ENCODE results near the gene RNF183. TPM values are rescaled to one million over a fixed set of nuclear protein-coding genes. Genes with fewer than 3 reads are reported as not detected.
"Not testable (repeated sequence)": the region's sequence is repeated elsewhere in the genome, so short reads cannot be mapped to it uniquely, and the experiment has no call there.

Gene RNF183
- total RNA-seq, 1 experiment from 2014 or later: 1.5 TPM

DNA sequence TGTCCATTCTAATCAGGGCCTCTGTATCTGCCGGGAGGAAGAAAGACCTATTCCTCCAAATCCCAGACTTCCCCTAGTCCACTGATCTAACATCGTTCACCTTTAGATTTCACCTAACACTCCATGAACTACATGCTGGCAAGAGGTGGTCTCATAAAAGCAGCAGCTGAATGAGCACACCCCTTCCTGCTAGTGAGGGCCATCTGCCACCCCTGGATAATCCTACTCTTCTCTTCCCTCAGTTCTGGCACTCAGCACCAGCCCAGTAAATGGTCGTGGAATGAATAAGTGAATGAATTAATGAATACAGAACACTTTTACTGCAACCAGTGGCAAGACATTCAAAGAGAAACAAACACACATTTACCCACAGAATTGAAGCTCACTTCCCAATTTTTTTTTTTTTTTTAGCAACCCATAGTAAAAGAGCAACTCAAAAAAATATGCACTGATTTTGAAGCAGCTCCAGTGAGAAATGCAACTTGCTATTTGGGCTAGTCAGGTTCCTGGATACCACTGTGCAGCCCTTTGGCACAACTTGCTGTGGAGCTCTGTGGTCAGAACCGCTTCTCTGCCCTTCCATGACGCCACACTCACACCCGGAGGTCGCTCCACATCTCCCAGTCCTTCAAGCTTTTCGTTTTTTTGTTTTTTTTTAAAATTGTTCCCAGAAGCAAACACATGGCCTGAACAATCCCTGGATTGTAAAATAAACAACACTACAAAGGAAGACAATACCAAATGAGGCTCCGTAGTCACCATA, 6.2 kb downstream of the RNF183 start:
- TF ChIP-seq, protein P1, sequence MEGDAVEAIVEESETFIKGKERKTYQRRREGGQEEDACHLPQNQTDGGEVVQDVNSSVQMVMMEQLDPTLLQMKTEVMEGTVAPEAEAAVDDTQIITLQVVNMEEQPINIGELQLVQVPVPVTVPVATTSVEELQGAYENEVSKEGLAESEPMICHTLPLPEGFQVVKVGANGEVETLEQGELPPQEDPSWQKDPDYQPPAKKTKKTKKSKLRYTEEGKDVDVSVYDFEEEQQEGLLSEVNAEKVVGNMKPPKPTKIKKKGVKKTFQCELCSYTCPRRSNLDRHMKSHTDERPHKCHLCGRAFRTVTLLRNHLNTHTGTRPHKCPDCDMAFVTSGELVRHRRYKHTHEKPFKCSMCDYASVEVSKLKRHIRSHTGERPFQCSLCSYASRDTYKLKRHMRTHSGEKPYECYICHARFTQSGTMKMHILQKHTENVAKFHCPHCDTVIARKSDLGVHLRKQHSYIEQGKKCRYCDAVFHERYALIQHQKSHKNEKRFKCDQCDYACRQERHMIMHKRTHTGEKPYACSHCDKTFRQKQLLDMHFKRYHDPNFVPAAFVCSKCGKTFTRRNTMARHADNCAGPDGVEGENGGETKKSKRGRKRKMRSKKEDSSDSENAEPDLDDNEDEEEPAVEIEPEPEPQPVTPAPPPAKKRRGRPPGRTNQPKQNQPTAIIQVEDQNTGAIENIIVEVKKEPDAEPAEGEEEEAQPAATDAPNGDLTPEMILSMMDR (IDR thresholded peaks at IDR 0.05; ENCODE audit: insufficient read depth in 1 of 2, low read depth in 1 of 2, low read length in 1 of 2, severe bottlenecking in 1 of 2, unreplicated experiment in 1 of 2): no peak
- no peak for DNase-seq
- no peaks in the 10 kb centered on the region for H3K4me1 ChIP-seq
- Mint-ChIP-seq H3K27me3 (ENCODE audit: insufficient read depth, unreplicated experiment) (no peaks in the 10 kb centered on the region), H3K4me1 (ENCODE audit: low read depth, unreplicated experiment) (peaks cover 7% of the 10 kb centered on the region), H3K27ac (ENCODE audit: unreplicated experiment) (no peak overlapping the region), H3K4me3 (ENCODE audit: unreplicated experiment) (no peak overlapping the region), H3K36me3 (ENCODE audit: insufficient read depth, unreplicated experiment) (peaks cover 12% of the 10 kb centered on the region), H3K9me3 (ENCODE audit: unreplicated experiment) (no peaks in the 10 kb centered on the region)
- H3K27me3 ChIP-seq (replicated peaks; ENCODE audit: control insufficient read depth, insufficient read depth, low read length): no peaks in the 10 kb centered on the region
- no peaks in the 10 kb centered on the region; the same call in 1 of the 2 replicates for H3K36me3 ChIP-seq (ENCODE audit: control insufficient read depth, insufficient read depth, low read length)
- intact Hi-C loops (cut with micrococcal nuclease; ENCODE audit: unreplicated experiment): no loop called here
- H3K9me3 ChIP-seq: no peaks in the 10 kb centered on the region
- no peak overlapping the region for H3K4me3 ChIP-seq (ENCODE audit: low read depth, low read length)
- POLR2A ChIA-PET: interaction anchor here (0.8 kb wide), 1 partner anchor 22 kb away, joined by 3 read pairs; the partner anchor contains the start of gene CDC26
- no TSS peak for BruUV-seq (replicated peaks)
- CTCF ChIA-PET: no interaction called here

DNA sequence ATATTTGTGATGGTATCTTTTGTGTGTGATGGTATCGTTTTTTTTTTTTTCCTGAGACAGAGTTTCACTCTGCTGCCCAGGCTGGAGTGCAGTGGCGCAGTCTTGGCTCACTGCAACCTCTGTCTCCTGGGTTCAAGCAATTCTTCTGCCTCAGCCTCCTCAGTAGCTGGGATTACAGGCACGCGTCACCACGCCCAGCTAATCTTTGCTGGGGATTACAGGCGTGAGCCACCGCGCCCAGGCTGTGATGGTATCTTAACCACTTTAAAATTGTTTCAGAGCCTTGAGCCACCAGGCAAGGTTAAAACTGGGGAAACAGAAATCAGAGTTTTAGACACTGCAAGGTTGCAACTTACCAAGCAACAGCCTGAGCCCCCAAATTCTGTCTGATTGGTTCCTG, 6.9 kb downstream of the RNF183 start:
- H3K9me3 Mint-ChIP-seq (ENCODE audit: unreplicated experiment); H3K9me3 ChIP-seq; H3K4me1 ChIP-seq; H3K27me3 ChIP-seq (replicated peaks; ENCODE audit: control insufficient read depth, insufficient read depth, low read length); H3K4me1 Mint-ChIP-seq (ENCODE audit: low read depth, unreplicated experiment); H3K36me3 ChIP-seq (ENCODE audit: control insufficient read depth, insufficient read depth, low read length); H3K4me3 Mint-ChIP-seq (ENCODE audit: unreplicated experiment); BruUV-seq (replicated peaks); H3K27me3 Mint-ChIP-seq (ENCODE audit: insufficient read depth, unreplicated experiment); POLR2A ChIA-PET; intact Hi-C loops (cut with micrococcal nuclease; ENCODE audit: unreplicated experiment); DNase-seq; H3K4me3 ChIP-seq (ENCODE audit: low read depth, low read length); CTCF ChIA-PET; H3K27ac Mint-ChIP-seq (ENCODE audit: unreplicated experiment): not testable (repeated sequence)
- H3K36me3 Mint-ChIP-seq (ENCODE audit: insufficient read depth, unreplicated experiment): peaks cover 20% of the 10 kb centered on the region

DNA sequence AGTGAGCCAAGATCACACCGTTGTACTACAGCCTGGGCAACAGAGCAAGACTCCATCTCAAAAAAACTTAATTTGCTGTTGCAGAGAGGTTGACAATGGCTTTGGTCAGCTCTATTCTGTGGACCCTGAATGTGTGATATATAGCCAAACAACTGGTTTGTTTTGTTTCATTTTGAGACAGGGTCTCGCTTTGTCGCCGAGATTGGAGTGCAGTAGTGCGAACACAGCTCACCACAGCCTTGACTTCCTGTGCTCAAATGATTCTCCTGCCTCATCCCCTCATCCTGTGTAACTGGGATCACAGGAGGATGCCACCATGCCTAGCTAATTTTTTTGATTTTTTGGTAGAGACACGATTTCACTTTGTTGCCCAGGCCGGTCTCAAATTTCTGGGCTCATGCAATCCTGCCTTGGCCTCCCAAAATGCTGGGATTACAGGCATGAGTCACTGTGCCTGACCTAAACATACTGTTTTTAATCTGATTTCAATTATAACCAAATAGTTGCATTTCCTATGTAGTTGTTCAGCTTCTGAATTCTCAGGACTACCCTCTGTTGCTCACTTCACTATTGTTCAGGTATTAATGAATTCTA, 9.8 kb downstream of the RNF183 start:
- CTCF ChIA-PET: no interaction called here
- H3K4me1 Mint-ChIP-seq (ENCODE audit: low read depth, unreplicated experiment): peaks cover 7% of the 10 kb centered on the region
- no peak overlapping the region for H3K4me3 Mint-ChIP-seq (ENCODE audit: unreplicated experiment)
- no peak overlapping the region for H3K27ac Mint-ChIP-seq (ENCODE audit: unreplicated experiment)
- peaks cover 2% of the 10 kb centered on the region for H3K36me3 ChIP-seq (ENCODE audit: control insufficient read depth, insufficient read depth, low read length)
- DNase-seq: no peak
- H3K4me3 ChIP-seq (ENCODE audit: low read depth, low read length): no peak overlapping the region
- H3K9me3 Mint-ChIP-seq (ENCODE audit: unreplicated experiment): no peaks in the 10 kb centered on the region
- BruUV-seq (replicated peaks): no TSS peak
- TF ChIP-seq, protein P1 (IDR thresholded peaks at IDR 0.05; ENCODE audit: insufficient read depth in 1 of 2, low read depth in 1 of 2, low read length in 1 of 2, severe bottlenecking in 1 of 2, unreplicated experiment in 1 of 2): no peak
- POLR2A ChIA-PET: no interaction called here
- no peaks in the 10 kb centered on the region for H3K4me1 ChIP-seq
- H3K27me3 Mint-ChIP-seq (ENCODE audit: insufficient read depth, unreplicated experiment): no peaks in the 10 kb centered on the region
- H3K36me3 Mint-ChIP-seq (ENCODE audit: insufficient read depth, unreplicated experiment): peaks cover 45% of the 10 kb centered on the region
- intact Hi-C loops (cut with micrococcal nuclease; ENCODE audit: unreplicated experiment): no loop called here
- H3K9me3 ChIP-seq: no peaks in the 10 kb centered on the region
- no peaks in the 10 kb centered on the region for H3K27me3 ChIP-seq (replicated peaks; ENCODE audit: control insufficient read depth, insufficient read depth, low read length)
